K562 (cell line): ENCODE measurements around the gene TAF8. TPM values are rescaled to one million over a fixed set of nuclear protein-coding genes. Genes with fewer than 3 reads are reported as not detected.

ENCODE experiments used
- ARHGAP35 ChIP-seq: fragments of 450-650 bp; IDR thresholded peaks from 2 replicates; pipeline ENCODE4 v1.6.1; 2018; ENCODE audit not compliant: partially characterized antibody
- BHLHE40 ChIP-seq: IDR thresholded peaks from 2 replicates; pipeline ENCODE4 v1.6.1; 2011; ENCODE audit warnings: low read length, improper control_type of control experiment
- BRCA1 ChIP-seq, 2 experiments: fragments of 450-650 bp in 1 of 2; sonication (generic) in 1 of 2; formaldehyde crosslinking in 1 of 2; IDR thresholded peaks; 2 replicates each; pipeline versions ENCODE4 v1.5.0 to v1.6.1; 2017 to 2020; ENCODE audit warnings: mild to moderate bottlenecking in 1 of 2, missing genetic modification reagents in 1 of 2
- CC2D1A ChIP-seq: fragments of 450-650 bp; IDR thresholded peaks from 2 replicates; pipeline ENCODE4 v1.6.1; 2017; ENCODE audit warnings: mild to moderate bottlenecking
- CLOCK ChIP-seq: fragments of 250-450 bp; sonication (Bioruptor Pico); IDR thresholded peaks from 2 replicates; pipeline ENCODE4 v1.4.0; 2020; ENCODE audit warnings: mild to moderate bottlenecking, moderate library complexity, borderline replicate concordance
- E2F3 ChIP-seq: fragments of 250-450 bp; sonication (Bioruptor Pico); IDR thresholded peaks from 2 replicates; pipeline ENCODE4 v1.4.0; 2020; ENCODE audit warnings: mild to moderate bottlenecking
- FOXP1 ChIP-seq: sonication (generic); formaldehyde crosslinking; IDR thresholded peaks from 2 replicates; pipeline ENCODE4 v1.8.0; 2022; ENCODE audit warnings: mild to moderate bottlenecking, missing genetic modification reagents
- JUND ChIP-seq, 2 experiments: IDR thresholded peaks; 2 replicates in 1 of 2; 3 replicates in 1 of 2; pipeline ENCODE4 v1.6.1; 2011; ENCODE audit warnings: borderline replicate concordance in 2 of 2, low read depth in 2 of 2, low read length in 2 of 2, improper control_type of control experiment in 1 of 2, missing biosample characterization in 1 of 2, missing genetic modification characterization in 1 of 2, missing genetic modification reagents in 1 of 2
- MCM2 ChIP-seq: fragments of 450-650 bp; IDR thresholded peaks from 2 replicates; pipeline ENCODE4 v1.6.1; 2017; ENCODE audit warnings: low read depth, mild to moderate bottlenecking
- MXD1 ChIP-seq: fragments of 250-450 bp; sonication (Bioruptor Pico); IDR thresholded peaks from 2 replicates; pipeline ENCODE4 v1.8.0; 2021; ENCODE audit warnings: borderline replicate concordance, mild to moderate bottlenecking, moderate library complexity; ENCODE audit not compliant: poor library complexity, severe bottlenecking
- SMARCE1 ChIP-seq: fragments of 450-650 bp; IDR thresholded peaks from 2 replicates; pipeline ENCODE4 v1.7.1; 2016; ENCODE audit warnings: mild to moderate bottlenecking
- TEAD4 ChIP-seq, 2 experiments: sonication (generic) in 1 of 2; formaldehyde crosslinking in 1 of 2; IDR thresholded peaks; 2 replicates each; pipeline versions ENCODE4 v1.6.1 to v1.8.0; 2012 to 2022; ENCODE audit warnings: borderline replicate concordance in 1 of 2, inconsistent platforms in 1 of 2, low read length in 1 of 2, mild to moderate bottlenecking in 1 of 2, missing genetic modification reagents in 1 of 2
- THRAP3 ChIP-seq: fragments of 450-650 bp; IDR thresholded peaks from 2 replicates; pipeline ENCODE4 v1.6.1; 2016; ENCODE audit warnings: mild to moderate bottlenecking, inconsistent platforms, borderline replicate concordance
- TRIM24 ChIP-seq, 2 experiments: fragments of 450-650 bp; IDR thresholded peaks; 2 replicates each; pipeline ENCODE4 v1.6.1; 2016
- ZHX1 ChIP-seq: fragments of 150-350 bp; conservative IDR thresholded peaks from 2 replicates; pipeline ENCODE4 v1.6.1; 2014; ENCODE audit warnings: low read length
- ZKSCAN1 ChIP-seq: fragments of 150-350 bp; IDR thresholded peaks from 2 replicates; pipeline ENCODE4 v1.6.1; 2016; ENCODE audit warnings: low read depth, low read length
- ZNF146 ChIP-seq: IDR thresholded peaks from one replicate; pipeline ENCODE4 v1.6.1; 2018; ENCODE audit warnings: missing compliant biosample characterization; ENCODE audit not compliant: unreplicated experiment
- ZNF589 ChIP-seq: fragments of 200-800 bp; sonication (Bioruptor generic); IDR thresholded peaks from 2 replicates; pipeline ENCODE4 v1.6.1; 2016; ENCODE audit warnings: low read depth, missing genetic modification characterization, missing compliant biosample characterization
- polyA plus RNA-seq, 8 experiments: library from polyadenylated mRNA; depleted of rRNA in 4 of 8; stranded (reverse) in 5 of 8; unstranded in 3 of 8; fragments of >200 nt; fragmentation: Nextera tagmentation in 2 of 8; fragmentation: Illumina TruSeq in 1 of 8; extraction: Ambion mirVana in 2 of 8; extraction: Trizol in 1 of 8; gene quantifications; 2 replicates each; pipeline versions ENCODE4 v1.2.1 to v1.2.3, GENCODE V29; 2011 to 2014; ENCODE audit warnings: inconsistent platforms in 1 of 8, missing spikeins in 1 of 8
- total RNA-seq, 7 experiments: library from RNA; depleted of rRNA in 6 of 7; stranded (reverse); fragments of >200 nt in 6 of 7; fragmentation: Illumina TruSeq in 2 of 7; extraction: Trizol in 2 of 7; gene quantifications; 2 replicates each; pipeline versions ENCODE4 v1.2.1 to v1.2.3, GENCODE V29; 2011 to 2021; ENCODE audit warnings: low replicate concordance in 1 of 7
- TF ChIP-seq, protein P1 (sequence below): sonication (generic); formaldehyde crosslinking; IDR thresholded peaks from 2 replicates; pipeline ENCODE4 v1.9.0; 2022; ENCODE audit warnings: mild to moderate bottlenecking, missing genetic modification reagents

TAF8 gene
- total and polyA plus RNA-seq, 9 of the 15 experiments (the other 6 are each of a cell fraction or from before 2014, with no cell fraction given) = 29.4 to 84.0 (median 52.6) TPM

GRCh38 chr6:42050297-42051267, at the start of gene TAF8 (continued):
- TF ChIP-seq ZHX1 (no peak), ARHGAP35 (no peak), JUND (IDR thresholded peaks at IDR 0.05; ENCODE audit: borderline replicate concordance, low read depth, low read length) (peak; percentile 80), JUND (tag; IDR thresholded peaks at IDR 0.05; ENCODE audit: borderline replicate concordance, low read depth, low read length) (peak; percentile 24; the same call in 1 of the 3 replicates), THRAP3 (no peak), BHLHE40 (no peak; the same call in 1 of the 2 replicates), SMARCE1 (no peak), FOXP1 (0 out of 2 replicates have a peak, but pooled peaks have one; percentile 86), TRIM24 (IDR thresholded peaks at IDR 0.05) (0 out of 4 replicates have a peak, but pooled peaks of 1 of the 2 experiments have one; percentile 14), TEAD4 (IDR thresholded peaks at IDR 0.05; ENCODE audit: low read length) (peak; percentile 55), TEAD4 (CRISPR knock-in tag; IDR thresholded peaks at IDR 0.05; ENCODE audit: borderline replicate concordance) (no peak), ZNF589 (CRISPR knock-in tag) (no peak), ZNF146 (CRISPR knock-in tag) (no peak), CC2D1A (peak; percentile 64), ZKSCAN1 (peak; percentile 47; the same call in 1 of the 2 replicates), E2F3 (no peak), CLOCK (CRISPR knock-in tag) (no peak), MXD1 (CRISPR knock-in tag) (no peak), BRCA1 (IDR thresholded peaks at IDR 0.05) (no peak), BRCA1 (CRISPR knock-in tag; IDR thresholded peaks at IDR 0.05) (no peak), MCM2 (no peak)
- TF ChIP-seq, protein P1, sequence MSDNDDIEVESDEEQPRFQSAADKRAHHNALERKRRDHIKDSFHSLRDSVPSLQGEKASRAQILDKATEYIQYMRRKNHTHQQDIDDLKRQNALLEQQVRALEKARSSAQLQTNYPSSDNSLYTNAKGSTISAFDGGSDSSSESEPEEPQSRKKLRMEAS (CRISPR knock-in tag) = peak; percentile 69
